Measurements from ENCODE around the gene PADI4. TPM values are rescaled to one million over a fixed set of nuclear protein-coding genes. Genes with fewer than 3 reads are reported as not detected.
A peak's percentile ranks its signal among the peaks of the same experiment; 100 is the strongest.
"Not testable (repeated sequence)": the region's sequence is repeated elsewhere in the genome, so short reads cannot be mapped to it uniquely, and the experiment has no call there.

Gene PADI4
- total RNA-seq, 1 donor, result not detected

DNA sequence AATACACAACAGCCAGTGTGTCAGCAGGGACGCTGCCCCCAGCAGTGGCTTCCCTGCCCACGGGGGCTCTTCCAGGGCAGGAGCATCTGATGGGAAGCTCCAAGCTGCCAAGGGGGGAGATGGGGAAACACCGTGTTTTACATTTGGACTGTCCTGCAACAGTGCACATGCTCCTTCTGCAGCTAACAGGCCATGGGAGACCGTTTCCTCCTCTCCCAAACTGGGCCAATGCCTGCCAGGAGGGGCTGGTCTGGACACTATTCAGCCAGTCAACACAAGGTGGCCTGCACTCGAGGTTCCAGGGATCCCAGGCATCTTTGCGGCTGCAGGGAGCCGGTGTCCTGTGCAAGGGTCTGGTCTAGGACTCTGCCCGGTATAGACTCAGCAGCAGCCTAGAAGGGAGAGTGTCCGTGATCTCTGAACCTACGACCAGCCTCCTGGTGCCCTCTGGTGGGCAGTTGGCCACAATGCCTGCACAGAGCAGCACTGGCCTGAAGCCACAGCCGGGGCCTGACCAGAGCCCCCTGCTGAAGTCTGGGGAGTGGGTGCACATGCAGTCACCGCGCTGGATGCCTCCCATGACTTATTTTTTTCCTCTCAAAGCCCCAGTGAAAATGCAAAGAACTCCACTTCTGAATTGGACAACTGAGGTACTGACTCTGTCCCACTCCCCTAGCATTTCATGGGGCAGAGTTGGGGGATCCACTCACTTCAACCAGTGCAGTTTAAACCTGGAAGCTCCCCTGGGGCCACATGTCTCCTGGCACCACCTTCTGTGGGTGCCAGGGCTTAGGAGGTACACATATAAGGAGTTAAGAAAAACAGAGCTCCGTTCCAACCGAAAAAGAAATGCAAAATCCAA is 98.1 kb downstream of the PADI4 start:
- TF ChIP-seq, protein P1, sequence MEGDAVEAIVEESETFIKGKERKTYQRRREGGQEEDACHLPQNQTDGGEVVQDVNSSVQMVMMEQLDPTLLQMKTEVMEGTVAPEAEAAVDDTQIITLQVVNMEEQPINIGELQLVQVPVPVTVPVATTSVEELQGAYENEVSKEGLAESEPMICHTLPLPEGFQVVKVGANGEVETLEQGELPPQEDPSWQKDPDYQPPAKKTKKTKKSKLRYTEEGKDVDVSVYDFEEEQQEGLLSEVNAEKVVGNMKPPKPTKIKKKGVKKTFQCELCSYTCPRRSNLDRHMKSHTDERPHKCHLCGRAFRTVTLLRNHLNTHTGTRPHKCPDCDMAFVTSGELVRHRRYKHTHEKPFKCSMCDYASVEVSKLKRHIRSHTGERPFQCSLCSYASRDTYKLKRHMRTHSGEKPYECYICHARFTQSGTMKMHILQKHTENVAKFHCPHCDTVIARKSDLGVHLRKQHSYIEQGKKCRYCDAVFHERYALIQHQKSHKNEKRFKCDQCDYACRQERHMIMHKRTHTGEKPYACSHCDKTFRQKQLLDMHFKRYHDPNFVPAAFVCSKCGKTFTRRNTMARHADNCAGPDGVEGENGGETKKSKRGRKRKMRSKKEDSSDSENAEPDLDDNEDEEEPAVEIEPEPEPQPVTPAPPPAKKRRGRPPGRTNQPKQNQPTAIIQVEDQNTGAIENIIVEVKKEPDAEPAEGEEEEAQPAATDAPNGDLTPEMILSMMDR (IDR thresholded peaks at IDR 0.05; ENCODE audit: extremely low read depth, low read depth, low read length), result peak; percentile 83
- Histone ChIP-seq H3K4me3 (ENCODE audit: insufficient read depth, low read length) (no peak overlapping the region), H3K36me3 (ENCODE audit: insufficient read depth, low read length) (peaks cover 35% of the 10 kb centered on the region), H3K4me2 (ENCODE audit: insufficient read depth, low read length) (no peak overlapping the region), H3K4me1 (ENCODE audit: insufficient read depth, low read length) (no peaks in the 10 kb centered on the region), H3K79me2 (ENCODE audit: insufficient read depth, low read length) (no peaks in the 10 kb centered on the region), H3K9me3 (ENCODE audit: low read depth, low read length) (no peaks in the 10 kb centered on the region), H3K27ac (ENCODE audit: low read depth, low read length) (no peak overlapping the region), H2AFZ (ENCODE audit: low read length) (no peak overlapping the region), H3K27me3 (ENCODE audit: insufficient read depth, low read length) (no peaks in the 10 kb centered on the region), H4K20me1 (ENCODE audit: insufficient read depth, low read length) (peaks cover 15% of the 10 kb centered on the region)
- DNase-seq (ENCODE audit: insufficient read length, low spot score, missing footprints), result peak; percentile 98

DNA sequence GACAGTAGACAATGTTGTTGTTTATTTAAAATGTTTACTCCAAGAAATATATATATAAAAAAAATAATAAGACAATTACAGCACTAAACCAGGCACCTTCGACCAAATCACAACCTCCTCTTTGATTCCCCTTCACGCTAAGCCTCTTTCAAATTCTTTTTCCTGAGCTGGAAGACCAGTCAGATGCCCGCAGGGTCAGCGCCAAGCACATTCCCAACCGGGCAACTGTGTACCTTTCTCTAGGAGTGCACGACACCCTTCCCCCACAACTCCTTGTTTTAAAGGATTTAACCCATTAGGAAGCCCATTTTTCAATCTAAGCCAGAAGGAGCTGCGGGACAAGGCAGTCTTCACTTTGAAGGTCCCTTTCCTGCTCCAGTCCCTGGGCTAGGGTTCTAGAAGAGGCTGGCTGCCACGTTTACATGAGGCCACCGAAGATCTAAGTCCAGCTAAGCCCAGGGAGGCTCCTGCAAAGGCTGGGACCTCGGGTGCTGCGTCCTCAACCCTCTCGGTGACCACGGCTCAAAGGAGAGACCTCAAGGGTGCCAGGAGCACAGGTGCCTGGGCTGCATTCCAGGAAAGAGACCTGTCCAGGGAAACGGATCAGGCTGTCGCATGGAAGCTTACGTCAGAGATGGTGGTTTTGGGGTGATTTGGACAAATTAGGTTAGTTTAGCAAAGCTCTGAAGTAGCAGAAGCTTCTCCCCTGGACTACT is 98.9 kb downstream of the PADI4 start:
- Histone ChIP-seq H3K36me3 (ENCODE audit: insufficient read depth, low read length) (peaks cover 43% of the 10 kb centered on the region), H4K20me1 (ENCODE audit: insufficient read depth, low read length) (peaks cover 18% of the 10 kb centered on the region)
- not testable (repeated sequence) for H3K9me3 ChIP-seq (ENCODE audit: low read depth, low read length); H3K79me2 ChIP-seq (ENCODE audit: insufficient read depth, low read length); H3K27me3 ChIP-seq (ENCODE audit: insufficient read depth, low read length); H3K4me3 ChIP-seq (ENCODE audit: insufficient read depth, low read length); H2AFZ ChIP-seq (ENCODE audit: low read length); H3K27ac ChIP-seq (ENCODE audit: low read depth, low read length); H3K4me2 ChIP-seq (ENCODE audit: insufficient read depth, low read length); H3K4me1 ChIP-seq (ENCODE audit: insufficient read depth, low read length)
- peak; percentile 29 for DNase-seq (ENCODE audit: insufficient read length, low spot score, missing footprints)

DNA sequence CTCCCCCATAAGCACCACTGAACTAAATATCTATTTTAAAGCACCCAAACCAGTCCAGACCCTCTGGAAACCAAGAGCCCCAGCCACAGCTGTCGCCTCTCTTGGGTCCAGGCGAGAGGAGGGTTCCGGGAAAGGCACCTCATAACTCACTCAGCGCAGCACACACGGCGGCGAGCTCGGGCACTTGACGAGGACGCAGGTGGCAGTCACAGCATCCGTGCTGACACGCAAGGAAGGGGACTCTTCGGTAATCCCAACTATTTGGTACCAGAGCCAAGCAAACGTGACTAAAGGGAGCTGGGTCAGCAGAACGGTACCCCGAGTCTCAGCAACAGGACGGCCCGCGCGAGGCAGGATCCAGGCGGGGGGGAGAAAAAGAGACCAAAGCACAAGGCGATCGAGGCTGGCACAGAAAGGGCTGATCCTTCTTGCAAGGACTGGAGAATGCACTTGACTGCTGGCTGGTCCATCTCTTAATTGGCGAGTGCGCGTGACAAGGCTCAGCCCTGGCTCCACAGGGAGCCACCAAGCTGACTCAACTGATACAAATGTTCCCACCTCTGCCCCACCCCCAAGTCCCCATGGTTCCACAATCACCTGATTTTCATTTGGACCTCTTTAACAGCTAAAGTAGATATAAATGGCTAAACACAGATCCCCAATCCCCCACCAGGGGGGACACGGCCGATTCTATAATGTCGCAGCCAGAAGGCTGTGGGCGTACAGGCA is 100.0 kb downstream of the PADI4 start:
- H3K36me3 ChIP-seq (ENCODE audit: insufficient read depth, low read length), result peaks cover 53% of the 10 kb centered on the region
- not testable (repeated sequence) for H2AFZ ChIP-seq (ENCODE audit: low read length); H3K4me2 ChIP-seq (ENCODE audit: insufficient read depth, low read length); H3K79me2 ChIP-seq (ENCODE audit: insufficient read depth, low read length); H3K4me1 ChIP-seq (ENCODE audit: insufficient read depth, low read length); H3K4me3 ChIP-seq (ENCODE audit: insufficient read depth, low read length); H3K27ac ChIP-seq (ENCODE audit: low read depth, low read length); H3K9me3 ChIP-seq (ENCODE audit: low read depth, low read length); H3K27me3 ChIP-seq (ENCODE audit: insufficient read depth, low read length)
- peak; percentile 22 for DNase-seq (ENCODE audit: insufficient read length, low spot score, missing footprints)
- H4K20me1 ChIP-seq (ENCODE audit: insufficient read depth, low read length), result peaks cover 23% of the 10 kb centered on the region

DNA sequence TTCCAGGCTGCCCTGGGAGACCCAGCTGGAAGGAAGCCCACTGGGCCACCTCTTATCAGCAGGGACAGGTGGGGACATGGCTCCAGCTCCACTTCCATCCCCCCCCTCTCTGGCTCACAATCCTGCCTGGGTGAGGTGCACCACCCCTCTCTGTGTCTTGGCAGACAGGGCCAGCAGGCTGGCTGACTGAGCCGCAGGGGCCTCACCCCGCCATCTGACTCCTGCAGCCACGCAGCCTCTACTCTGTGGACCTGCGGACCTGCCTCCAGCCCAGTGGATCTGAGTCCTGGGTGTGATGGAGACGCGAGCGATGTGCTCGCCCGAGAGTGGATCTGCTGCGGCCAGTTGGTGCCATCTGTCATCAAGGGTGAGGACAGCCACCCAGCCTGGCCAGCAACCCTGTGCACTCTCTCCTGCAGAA is 101.4 kb downstream of the PADI4 start:
- Histone ChIP-seq H2AFZ (ENCODE audit: low read length) (no peak overlapping the region), H4K20me1 (ENCODE audit: insufficient read depth, low read length) (peaks cover 24% of the 10 kb centered on the region), H3K36me3 (ENCODE audit: insufficient read depth, low read length) (peaks cover 62% of the 10 kb centered on the region), H3K4me3 (ENCODE audit: insufficient read depth, low read length) (no peak overlapping the region), H3K27me3 (ENCODE audit: insufficient read depth, low read length) (no peaks in the 10 kb centered on the region), H3K4me2 (ENCODE audit: insufficient read depth, low read length) (no peak overlapping the region), H3K9me3 (ENCODE audit: low read depth, low read length) (no peaks in the 10 kb centered on the region), H3K27ac (ENCODE audit: low read depth, low read length) (no peak overlapping the region), H3K4me1 (ENCODE audit: insufficient read depth, low read length) (no peaks in the 10 kb centered on the region), H3K79me2 (ENCODE audit: insufficient read depth, low read length) (peaks cover 6% of the 10 kb centered on the region)
- peak; percentile 74 for DNase-seq (ENCODE audit: insufficient read length, low spot score, missing footprints)
- TF ChIP-seq, protein P1 (IDR thresholded peaks at IDR 0.05; ENCODE audit: extremely low read depth, low read depth, low read length), result no peak

All from osteoblast (primary cell).